B cell (primary cell): ENCODE measurements around the gene FTH1. TPM values are rescaled to one million over a fixed set of nuclear protein-coding genes. Genes with fewer than 3 reads are reported as not detected.
A peak's percentile ranks its signal among the peaks of the same experiment; 100 is the strongest.

Experiments
- ATAC-seq: fragments of 200-7000 bp; cut with Tn5 transposase; one replicate; pipeline ENCODE4 v1.10.0; 2021; ENCODE audit warnings: low read depth, mild to moderate bottlenecking, moderate number of reproducible peaks, moderate library complexity
- CTCF ChIA-PET: fragments of 350-600 bp; sonication (Branson Sonifier 250); formaldehyde crosslinking; loops from one replicate; lab custom pipeline; 2021; ENCODE audit warnings: antibody characterized with exemption, inconsistent platforms; lab: Charles Lee
- POLR2A ChIA-PET: fragments of 350-600 bp; sonication (Branson Sonifier 250); formaldehyde crosslinking; loops from one replicate; lab custom pipeline; 2021; ENCODE audit warnings: antibody characterized with exemption; lab: Charles Lee
- DNase-seq: peaks from one replicate; pipeline ENCODE4 v3.0.0; 2013
- H2AFZ ChIP-seq: 2 replicates; pipeline ENCODE4 v1.6.1; 2012; ENCODE audit warnings: mild to moderate bottlenecking, low read depth, low read length; ENCODE audit not compliant: insufficient read depth, poor library complexity, severe bottlenecking
- H3K27ac ChIP-seq, 2 donors: 1 replicate in 1 of 2; 2 replicates in 1 of 2; pipeline ENCODE4 v1.5.1; 2012 to 2013; ENCODE audit warnings: low read length in 2 of 2, mild to moderate bottlenecking in 2 of 2, moderate library complexity in 1 of 2
- H3K27me3 ChIP-seq, 4 experiments: fragments of 200-600 bp in 1 of 4; sonication (generic) in 1 of 4; replicated peaks in 1 of 4; 1 replicate in 2 of 4; 2 replicates in 2 of 4; pipeline versions ENCODE4 v1.6.1 to v1.7.0; 2013 to 2016; ENCODE audit warnings: low read length in 3 of 4, mild to moderate bottlenecking in 2 of 4, mixed read lengths in 1 of 4, moderate library complexity in 1 of 4; ENCODE audit not compliant: insufficient read depth in 4 of 4, control insufficient read depth in 3 of 4; ENCODE audit errors: control extremely low read depth in 1 of 4
- H3K36me3 ChIP-seq, 2 experiments: replicated peaks in 1 of 2; 1 replicate in 1 of 2; 2 replicates in 1 of 2; pipeline versions ENCODE4 v1.6.1 to v1.7.1; 2013; ENCODE audit warnings: low read length in 1 of 2; ENCODE audit not compliant: insufficient read depth in 2 of 2, control insufficient read depth in 1 of 2; ENCODE audit errors: control extremely low read depth in 1 of 2, extremely low read depth in 1 of 2
- H3K4me1 ChIP-seq, 2 donors: fragments of 200-600 bp in 1 of 2; sonication (generic) in 1 of 2; 1 replicate in 1 of 2; 2 replicates in 1 of 2; pipeline versions ENCODE4 v1.5.1 to v1.6.1; 2013 to 2017; ENCODE audit warnings: low read length in 2 of 2; ENCODE audit not compliant: control insufficient read depth in 2 of 2, insufficient read depth in 2 of 2
- H3K4me2 ChIP-seq: replicated peaks from 2 replicates; pipeline ENCODE3; 2012; ENCODE audit warnings: mild to moderate bottlenecking, low read depth, low read length; ENCODE audit not compliant: poor library complexity, severe bottlenecking
- H3K4me3 ChIP-seq, 5 experiments: fragments of 200-600 bp in 1 of 5; sonication (generic) in 1 of 5; 1 replicate in 3 of 5; 2 replicates in 2 of 5; pipeline versions ENCODE4 v1.5.1 to v1.7.0; 2011 to 2016; ENCODE audit warnings: low read length in 4 of 5, mild to moderate bottlenecking in 4 of 5, low read depth in 2 of 5, control low read depth in 1 of 5, moderate library complexity in 1 of 5; ENCODE audit not compliant: insufficient read depth in 1 of 5; ENCODE audit errors: control extremely low read depth in 1 of 5, extremely low read depth in 1 of 5
- H3K79me2 ChIP-seq: fragments of 200-600 bp; sonication (generic); one replicate; pipeline ENCODE4 v1.6.0; 2016; ENCODE audit warnings: low read length; ENCODE audit not compliant: control insufficient read depth, insufficient read depth
- H3K9ac ChIP-seq: fragments of 200-600 bp; sonication (generic); 2 replicates; pipeline ENCODE4 v1.6.1; 2017; ENCODE audit warnings: mild to moderate bottlenecking, low read length, moderate library complexity
- H3K9me3 ChIP-seq, 3 donors: one replicate each; pipeline versions ENCODE4 v1.6.1 to v1.7.1; 2013; ENCODE audit warnings: low read length in 2 of 3; ENCODE audit not compliant: control insufficient read depth in 2 of 3, insufficient read depth in 1 of 3; ENCODE audit errors: control extremely low read depth in 1 of 3
- H4K20me1 ChIP-seq: 2 replicates; pipeline ENCODE4 v1.6.0; 2012; ENCODE audit warnings: mild to moderate bottlenecking, low read length; ENCODE audit not compliant: insufficient read depth, control insufficient read depth, poor library complexity, severe bottlenecking
- H3K27ac Mint-ChIP-seq: one replicate; pipeline ENCODE4 v1.8.0; 2021; ENCODE audit warnings: mixed read lengths
- H3K27me3 Mint-ChIP-seq: one replicate; pipeline ENCODE4 v1.8.0; 2021; ENCODE audit warnings: mixed read lengths
- H3K4me1 Mint-ChIP-seq: one replicate; pipeline ENCODE4 v1.8.0; 2021; ENCODE audit warnings: mixed read lengths
- H3K4me3 Mint-ChIP-seq: one replicate; pipeline ENCODE4 v1.8.0; 2021; ENCODE audit warnings: mixed read lengths
- H3K9me3 Mint-ChIP-seq: one replicate; pipeline ENCODE4 v1.8.0; 2022; ENCODE audit warnings: mixed read lengths; ENCODE audit not compliant: insufficient read depth
- CTCF ChIP-seq: fragments of 200-600 bp; IDR thresholded peaks from one replicate; pipeline ENCODE4 v1.8.0; 2022; ENCODE audit warnings: antibody characterized with exemption, mild to moderate bottlenecking
- EZH2 ChIP-seq: IDR thresholded peaks from 2 replicates; pipeline ENCODE4 v1.6.1; 2012; ENCODE audit warnings: borderline replicate concordance, low read depth, mild to moderate bottlenecking, moderate library complexity, low read length; ENCODE audit not compliant: insufficient read depth, poor library complexity, severe bottlenecking
- WGBS: methylation state at CpG from one replicate; pipeline ENCODE4 v1.1.5; 2013; ENCODE audit warnings: missing lambda C conversion rate; ENCODE audit not compliant: insufficient coverage; 5-methylcytosine and 5-hydroxymethylcytosine counted together
- intact Hi-C: fragments of 100-400 bp; cut with micrococcal nuclease; formaldehyde crosslinking; loops from one replicate; pipeline ENCODE4 v1.10.0; 2022
- polyA plus RNA-seq: library from polyadenylated mRNA; depleted of rRNA; stranded (reverse); fragments of >200 nt; gene quantifications from 2 replicates; pipeline ENCODE4 v1.2.3, GENCODE V29; 2012
- total RNA-seq, 2 donors: library from RNA; stranded (reverse); fragments of 120-200 nt in 1 of 2; gene quantifications; 1 replicate in 1 of 2; 2 replicates in 1 of 2; pipeline versions ENCODE4 v1.2.3 to v1.2.4, GENCODE V29; 2013 to 2022

The FTH1 gene
- total and polyA plus RNA-seq, 2 donors (not counting 1 experiment from before 2014, with no cell fraction given): 1,136 to 1,314 TPM

GRCh38 chr11:61972672-61973475 is 5.4 kb upstream of the FTH1 start:
- H3K4me1 Mint-ChIP-seq: peaks cover 49% of the 10 kb centered on the region
- H4K20me1 ChIP-seq: no peaks in the 10 kb centered on the region
- no peak for ATAC-seq
- peaks cover 34 to 38% of the 10 kb centered on the region in 2 donors for H3K4me1 ChIP-seq
- peaks cover 19% of the 10 kb centered on the region for H3K79me2 ChIP-seq
- intact Hi-C loops: no loop called here
- H3K9me3 Mint-ChIP-seq: no peaks in the 10 kb centered on the region
- H2AFZ ChIP-seq: no peak overlapping the region
- 65% methylated on average over 8 of the region's 11 CpGs for WGBS
- no peaks in the 10 kb centered on the region for H3K27me3 Mint-ChIP-seq
- DNase-seq: peak; percentile 42
- H3K9me3 ChIP-seq: no peaks in the 10 kb centered on the region
- H3K36me3 ChIP-seq: no peaks in the 10 kb centered on the region
- H3K27ac ChIP-seq: no peak overlapping the region
- no peaks in the 10 kb centered on the region for H3K27me3 ChIP-seq
- no peak for TF ChIP-seq CTCF
- no peak for TF ChIP-seq EZH2
- CTCF ChIA-PET: interaction anchor here (1.0 to 7.3 kb wide), 5 partner anchors 26 to 175 kb away, joined by 6 to 59 read pairs (median 8); no protein-coding TSS in a partner anchor
- H3K4me3 ChIP-seq: peak overlapping the region in 1 of 5 experiments; percentile 8
- peak overlapping the region; percentile 48 for H3K4me3 Mint-ChIP-seq
- H3K4me2 ChIP-seq: peak overlapping the region; percentile 54
- H3K9ac ChIP-seq: no peak overlapping the region
- POLR2A ChIA-PET: no interaction called here
- peak overlapping the region; percentile 28 for H3K27ac Mint-ChIP-seq

- Histone ChIP-seq H3K79me2 (peaks cover 21% of the 10 kb centered on the region), H3K4me1 (peaks cover 34 to 39% of the 10 kb centered on the region in 2 donors), H3K9ac (no peak overlapping the region), H3K4me2 (peak overlapping the region; percentile 54), H2AFZ (no peak overlapping the region), H3K36me3 (no peaks in the 10 kb centered on the region), H3K4me3 (peak overlapping the region in 1 of 5 experiments; percentile 8), H3K9me3 (no peaks in the 10 kb centered on the region), H4K20me1 (peaks cover under 1% of the 10 kb centered on the region), H3K27ac (no peak overlapping the region), H3K27me3 (no peaks in the 10 kb centered on the region)
- TF ChIP-seq EZH2 (no peak), CTCF (no peak)
- intact Hi-C loops: no loop called here
- CTCF ChIA-PET: interaction anchor here (1.0 to 7.3 kb wide), 5 partner anchors 25 to 175 kb away, joined by 6 to 59 read pairs (median 8); no protein-coding TSS in a partner anchor
- Mint-ChIP-seq H3K27ac (peak overlapping the region; percentile 75), H3K4me1 (peaks cover 50% of the 10 kb centered on the region), H3K9me3 (no peaks in the 10 kb centered on the region), H3K4me3 (peak overlapping the region; percentile 76), H3K27me3 (no peaks in the 10 kb centered on the region)
- 35% methylated on average over 3 of the region's 7 CpGs for WGBS
- DNase-seq: no peak
- ATAC-seq: no peak
- POLR2A ChIA-PET: no interaction called here
These were observed 4.8 kb upstream of the FTH1 start for GRCh38 chr11:61972112-61972671.
